Measurements from ENCODE around the gene WDR44. TPM values are rescaled to one million over a fixed set of nuclear protein-coding genes. Genes with fewer than 3 reads are reported as not detected.

The WDR44 gene
- total and polyA plus RNA-seq, 2 of the 13 experiments (the other 11 are each of a cell fraction or from before 2014, with no cell fraction given) = 2.2 to 4.3 TPM

GRCh38 chrX:118345464-118346257, at the start of gene WDR44 (continued):
- TF ChIP-seq GMEB1 (CRISPR knock-in tag; IDR thresholded peaks at IDR 0.05; ENCODE audit: borderline replicate concordance) = peak; percentile 31; the same call in 1 of the 2 replicates
- no peak for TF ChIP-seq RBM22 (optimal IDR thresholded peaks at IDR 0.05; ENCODE audit: low read length)
- TF ChIP-seq ZNF136 (CRISPR knock-in tag; IDR thresholded peaks at IDR 0.05; ENCODE audit: low read depth) = no peak
- TF ChIP-seq HNRNPUL1 (IDR thresholded peaks at IDR 0.05; ENCODE audit: low read depth, low read length) = no peak
- no peak for TF ChIP-seq ZBTB34 (CRISPR knock-in tag; IDR thresholded peaks at IDR 0.05)
- TF ChIP-seq ZGPAT (CRISPR knock-in tag; IDR thresholded peaks at IDR 0.05) = no peak
- TF ChIP-seq ZNF766 (CRISPR knock-in tag; IDR thresholded peaks at IDR 0.05; ENCODE audit: borderline replicate concordance) = no peak
- no peak for TF ChIP-seq CREB3 (CRISPR knock-in tag; IDR thresholded peaks at IDR 0.05)
- no peak for TF ChIP-seq TAF15 (IDR thresholded peaks at IDR 0.05; ENCODE audit: low read depth, low read length, poor library complexity, severe bottlenecking)
- TF ChIP-seq MAFF (IDR thresholded peaks at IDR 0.05; ENCODE audit: low read depth, low read length) = no peak
- TF ChIP-seq RFXANK (CRISPR knock-in tag; IDR thresholded peaks at IDR 0.05) = no peak
- no peak for TF ChIP-seq JDP2 (CRISPR knock-in tag; IDR thresholded peaks at IDR 0.05; ENCODE audit: borderline replicate concordance)
- TF ChIP-seq ZNF780A (CRISPR knock-in tag; IDR thresholded peaks at IDR 0.05) = no peak
- TF ChIP-seq ATF2 (CRISPR knock-in tag; IDR thresholded peaks at IDR 0.05) = no peak
- peak; percentile 16; the same call in 1 of the 2 replicates for TF ChIP-seq GABPA (IDR thresholded peaks at IDR 0.05; ENCODE audit: low read depth, low read length)
- TF ChIP-seq GABPA (CRISPR knock-in tag; IDR thresholded peaks at IDR 0.05; ENCODE audit: low read depth) = peak; percentile 78
- no peak for TF ChIP-seq ZNF597 (CRISPR knock-in tag; IDR thresholded peaks at IDR 0.05)
- no peak for TF ChIP-seq HCFC1 (IDR thresholded peaks at IDR 0.05; ENCODE audit: low read depth, low read length)
- TF ChIP-seq KMT2A (CRISPR knock-in tag; IDR thresholded peaks at IDR 0.05) = peak; percentile 34; the same call in 1 of the 2 replicates
- no peak for TF ChIP-seq MNT (IDR thresholded peaks at IDR 0.05)

All from HepG2 (cell line).